Keratinocyte (primary cell): ENCODE results near the gene CUEDC1. TPM values are rescaled to one million over a fixed set of nuclear protein-coding genes. Genes with fewer than 3 reads are reported as not detected.
"Not testable (repeated sequence)": the region's sequence is repeated elsewhere in the genome, so short reads cannot be mapped to it uniquely, and the experiment has no call there.

Experiments used
- DNase-seq: peaks from one replicate; pipeline ENCODE4 v3.0.0-alpha.2; 2011; ENCODE audit warnings: low read depth, missing footprints, low spot score
- FAIRE-seq: peaks from 2 replicates; lab custom pipeline; 2011; peaks lifted over from hg19 to GRCh38; lab: Jason Lieb, UNC
- H2AFZ ChIP-seq: 2 replicates; pipeline ENCODE4 v1.6.0; 2012; ENCODE audit warnings: low read length, control low read depth, inconsistent platforms; ENCODE audit not compliant: control insufficient read depth
- H3K27ac ChIP-seq: 2 replicates; pipeline ENCODE4 v1.5.1; 2011; ENCODE audit warnings: low read length; ENCODE audit not compliant: control insufficient read depth, insufficient read depth
- H3K27me3 ChIP-seq: 3 replicates; pipeline ENCODE4 v1.6.0; 2011; ENCODE audit warnings: low read length; ENCODE audit not compliant: control insufficient read depth, insufficient read depth; ENCODE audit errors: extremely low read depth
- H3K36me3 ChIP-seq, 2 experiments: 2 replicates in 1 of 2; 3 replicates in 1 of 2; pipeline ENCODE4 v1.5.1; 2011; ENCODE audit warnings: low read length in 2 of 2, mild to moderate bottlenecking in 1 of 2; ENCODE audit not compliant: control insufficient read depth in 2 of 2, insufficient read depth in 2 of 2; ENCODE audit errors: extremely low read depth in 1 of 2
- H3K4me1 ChIP-seq: 3 replicates; pipeline ENCODE4 v1.5.1; 2011; ENCODE audit warnings: low read length; ENCODE audit not compliant: control insufficient read depth, insufficient read depth; ENCODE audit errors: extremely low read depth
- H3K4me2 ChIP-seq: 3 replicates; pipeline ENCODE4 v1.6.0; 2011; ENCODE audit warnings: low read depth, low read length; ENCODE audit not compliant: control insufficient read depth, insufficient read depth; ENCODE audit errors: extremely low read depth
- H3K4me3 ChIP-seq, 3 experiments: fragments of 200-600 bp in 1 of 3; sonication (generic) in 1 of 3; 2 replicates in 2 of 3; 3 replicates in 1 of 3; pipeline ENCODE4 v1.5.1; 2011 to 2016; ENCODE audit warnings: low read length in 3 of 3, mild to moderate bottlenecking in 3 of 3, control low read depth in 2 of 3, inconsistent platforms in 1 of 3, low read depth in 1 of 3, mixed read lengths in 1 of 3, mixed run types in 1 of 3, moderate library complexity in 1 of 3; ENCODE audit not compliant: control insufficient read depth in 2 of 3, insufficient read depth in 2 of 3; ENCODE audit errors: extremely low read depth in 1 of 3
- H3K79me2 ChIP-seq: 2 replicates; pipeline ENCODE4 v1.6.0; 2012; ENCODE audit warnings: low read length; ENCODE audit not compliant: control insufficient read depth, insufficient read depth
- H3K9ac ChIP-seq: 3 replicates; pipeline ENCODE4 v1.6.0; 2011; ENCODE audit warnings: low read length; ENCODE audit not compliant: control insufficient read depth, insufficient read depth; ENCODE audit errors: extremely low read depth
- H3K9me1 ChIP-seq: 3 replicates; pipeline ENCODE4 v1.6.0; 2011; ENCODE audit warnings: low read length; ENCODE audit not compliant: control insufficient read depth, insufficient read depth; ENCODE audit errors: extremely low read depth
- H3K9me3 ChIP-seq: 2 replicates; pipeline ENCODE4 v1.5.1; 2012; ENCODE audit warnings: low read depth, low read length; ENCODE audit not compliant: control insufficient read depth
- H4K20me1 ChIP-seq: 3 replicates; pipeline ENCODE4 v1.6.0; 2011; ENCODE audit warnings: low read length; ENCODE audit not compliant: control insufficient read depth, insufficient read depth; ENCODE audit errors: extremely low read depth
- EZH2 ChIP-seq: IDR thresholded peaks from one replicate; pipeline ENCODE4 v1.6.1; 2012; ENCODE audit warnings: inconsistent platforms, mild to moderate bottlenecking, low read length, moderate library complexity
- dilution Hi-C: fragments of 300-500 bp; cut with MboI; formaldehyde crosslinking; loops from one replicate; pipeline ENCODE4 v1.7.0; 2020; ENCODE audit warnings: low sequenced_read_pairs; ENCODE audit not compliant: extremely low pct_ligation_motif_present
- polyA plus RNA-seq, 5 experiments: library from polyadenylated mRNA; depleted of rRNA in 3 of 5; stranded (reverse) in 3 of 5; stranded (forward) in 1 of 5; unstranded in 1 of 5; fragments of >200 nt; gene quantifications; 1 replicate in 1 of 5; 2 replicates in 3 of 5; 3 replicates in 1 of 5; pipeline versions ENCODE4 v1.2.1 to v1.2.3, GENCODE V29; 2011 to 2012; ENCODE audit warnings: missing spikeins in 2 of 5, low read depth in 1 of 5, low replicate concordance in 1 of 5
- TF ChIP-seq, protein P1 (sequence below), 3 experiments: IDR thresholded peaks in 1 of 3; conservative IDR thresholded peaks in 1 of 3; optimal IDR thresholded peaks in 1 of 3; 2 replicates in 2 of 3; 3 replicates in 1 of 3; pipeline versions ENCODE3 to v1.5.1; 2011; ENCODE audit warnings: low read length in 3 of 3, mild to moderate bottlenecking in 3 of 3, moderate library complexity in 2 of 3, control low read depth in 1 of 3, inconsistent platforms in 1 of 3; ENCODE audit not compliant: insufficient read depth in 2 of 3; ENCODE audit errors: extremely low read depth in 1 of 3

The CUEDC1 gene
- polyA plus RNA-seq, 1 donor (not counting 4 experiments of a cell fraction or from before 2014, with no cell fraction given) = 12.9 TPM

DNA sequence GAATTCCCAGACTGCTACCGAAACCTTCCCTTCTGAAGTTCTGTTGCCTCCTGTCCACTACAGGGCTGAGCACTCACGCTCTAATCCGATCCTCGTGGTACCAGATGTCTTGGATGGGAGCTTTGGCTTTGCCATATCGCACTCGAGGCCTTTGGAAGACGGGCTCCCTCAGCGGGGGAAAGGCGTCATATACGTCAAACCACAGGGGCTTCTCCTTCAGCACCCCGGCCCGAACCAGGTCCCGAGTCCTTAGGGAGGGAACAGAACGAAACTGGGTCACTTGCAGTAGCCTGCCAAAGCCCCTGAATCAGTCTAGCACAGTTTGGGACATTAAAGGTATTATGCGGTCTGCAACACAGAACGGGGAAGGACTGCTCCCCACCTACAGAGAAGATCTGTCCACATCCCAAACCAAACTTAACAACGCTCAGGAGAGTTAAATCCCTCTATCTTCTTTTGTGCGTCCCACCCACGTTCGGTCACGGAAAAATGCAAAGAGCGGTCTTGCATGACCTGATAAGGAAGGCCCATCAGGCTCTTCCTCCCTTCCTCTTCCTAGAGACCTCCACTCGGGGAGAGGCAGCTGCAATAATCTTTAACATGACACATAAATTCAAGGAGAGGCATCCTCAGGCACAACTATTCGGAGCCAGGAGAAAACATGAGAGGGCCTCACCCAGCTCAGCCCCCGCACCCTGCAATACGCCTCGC lies 105.9 kb downstream of the CUEDC1 start:
- no peak for FAIRE-seq
- TF ChIP-seq, protein P1, sequence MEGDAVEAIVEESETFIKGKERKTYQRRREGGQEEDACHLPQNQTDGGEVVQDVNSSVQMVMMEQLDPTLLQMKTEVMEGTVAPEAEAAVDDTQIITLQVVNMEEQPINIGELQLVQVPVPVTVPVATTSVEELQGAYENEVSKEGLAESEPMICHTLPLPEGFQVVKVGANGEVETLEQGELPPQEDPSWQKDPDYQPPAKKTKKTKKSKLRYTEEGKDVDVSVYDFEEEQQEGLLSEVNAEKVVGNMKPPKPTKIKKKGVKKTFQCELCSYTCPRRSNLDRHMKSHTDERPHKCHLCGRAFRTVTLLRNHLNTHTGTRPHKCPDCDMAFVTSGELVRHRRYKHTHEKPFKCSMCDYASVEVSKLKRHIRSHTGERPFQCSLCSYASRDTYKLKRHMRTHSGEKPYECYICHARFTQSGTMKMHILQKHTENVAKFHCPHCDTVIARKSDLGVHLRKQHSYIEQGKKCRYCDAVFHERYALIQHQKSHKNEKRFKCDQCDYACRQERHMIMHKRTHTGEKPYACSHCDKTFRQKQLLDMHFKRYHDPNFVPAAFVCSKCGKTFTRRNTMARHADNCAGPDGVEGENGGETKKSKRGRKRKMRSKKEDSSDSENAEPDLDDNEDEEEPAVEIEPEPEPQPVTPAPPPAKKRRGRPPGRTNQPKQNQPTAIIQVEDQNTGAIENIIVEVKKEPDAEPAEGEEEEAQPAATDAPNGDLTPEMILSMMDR (optimal IDR thresholded peaks at IDR 0.05 in 1 of 3, IDR thresholded peaks at IDR 0.05 in 1 of 3, conservative IDR thresholded peaks at IDR 0.05 in 1 of 3; ENCODE audit: extremely low read depth in 1 of 3, insufficient read depth in 2 of 3, low read length in 3 of 3) = no peak
- no peak for TF ChIP-seq EZH2
- Histone ChIP-seq H3K4me1 (peaks cover 23% of the 10 kb centered on the region), H3K9me3 (no peaks in the 10 kb centered on the region), H3K27ac (peak overlapping the region; percentile 63), H3K27me3 (no peaks in the 10 kb centered on the region), H2AFZ (peak overlapping the region; percentile 14), H4K20me1 (peaks cover 2% of the 10 kb centered on the region), H3K79me2 (peaks cover 36% of the 10 kb centered on the region), H3K4me3 (peak overlapping the region; percentile 76 to 91 (median 84)), H3K4me2 (peak overlapping the region; percentile 68), H3K9me1 (no peaks in the 10 kb centered on the region), H3K9ac (peak overlapping the region; percentile 83), H3K36me3 (peaks cover 3 to 4% of the 10 kb centered on the region in 2 experiments)
- DNase-seq = no peak
- dilution Hi-C loops = no loop called here

- H3K9ac ChIP-seq, H3K9me1 ChIP-seq, H3K27me3 ChIP-seq, dilution Hi-C loops, DNase-seq, H3K4me3 ChIP-seq, H2AFZ ChIP-seq, H3K36me3 ChIP-seq, H3K4me2 ChIP-seq, H3K27ac ChIP-seq, H4K20me1 ChIP-seq, H3K9me3 ChIP-seq, FAIRE-seq: not testable (repeated sequence)
- peaks cover 15% of the 10 kb centered on the region for H3K4me1 ChIP-seq
- H3K79me2 ChIP-seq = peaks cover 54% of the 10 kb centered on the region
These were observed 108.9 kb downstream of the CUEDC1 start for GRCh38 chr17:57846056-57846945.
